Pancreas (tissue), 10 donors: Measurements from ENCODE around the gene HTR1B. TPM values are rescaled to one million over a fixed set of nuclear protein-coding genes. Genes with fewer than 3 reads are reported as not detected.

Experiments used
- ATAC-seq, 4 donors: fragments of 200-7000 bp; cut with Tn5 transposase; one replicate each; pipeline versions ENCODE4 v1.8.0 to v1.9.1; 2020; ENCODE audit warnings: mild to moderate bottlenecking in 4 of 4, moderate library complexity in 4 of 4
- DNase-seq, 6 donors: peaks; one replicate each; pipeline ENCODE4 v3.0.0-alpha.2; 2020
- FAIRE-seq: peaks from 2 replicates; lab custom pipeline; 2012; peaks lifted over from hg19 to GRCh38; lab: Jason Lieb, UNC
- H3K27ac ChIP-seq, 4 donors: fragments of 200-600 bp; sonication (generic); 1 replicate in 3 of 4; 2 replicates in 1 of 4; pipeline versions ENCODE4 v1.5.0 to v1.8.0; 2020
- H3K27me3 ChIP-seq, 4 donors: fragments of 200-600 bp; one replicate each; pipeline ENCODE4 v1.8.0; 2021
- H3K36me3 ChIP-seq, 3 donors: fragments of 200-600 bp; sonication (generic) in 1 of 3; one replicate each; pipeline versions ENCODE4 v1.5.0 to v1.8.0; 2020 to 2021
- H3K4me1 ChIP-seq, 3 donors: fragments of 200-600 bp; one replicate each; pipeline ENCODE4 v1.8.0; 2021
- H3K4me3 ChIP-seq, 4 donors: fragments of 200-600 bp; sonication (generic) in 2 of 4; one replicate each; pipeline versions ENCODE4 v1.5.0 to v1.8.0; 2020 to 2021
- H3K9me3 ChIP-seq, 4 donors: fragments of 200-600 bp; one replicate each; pipeline ENCODE4 v1.8.0; 2021
- CTCF ChIP-seq, 4 donors: fragments of 200-600 bp; sonication (generic) in 3 of 4; IDR thresholded peaks; one replicate each; pipeline versions ENCODE4 v1.5.0 to v1.8.0; 2021; ENCODE audit warnings: antibody characterized with exemption in 4 of 4
- WGBS, 2 donors: extraction: QIAGEN DNeasy Blood & Tissue Kit; methylation state at CpG; one replicate each; pipeline ENCODE4 v1.1.7; 2013; 5-methylcytosine and 5-hydroxymethylcytosine counted together
- intact Hi-C, 3 donors: fragments of 100-400 bp; cut with DNase I; formaldehyde crosslinking; loops; one replicate each; pipeline versions ENCODE4 v1.11.1 to v1.14.2; 2022
- polyA plus RNA-seq, 2 donors: library from polyadenylated mRNA; stranded (reverse); fragments of 200-250 nt; gene quantifications; one replicate each; pipeline ENCODE4 v1.2.3, GENCODE V29; 2013
- total RNA-seq, 6 donors: library from RNA; stranded (reverse); fragmentation: NEBNext Ultra II Directional in 4 of 6; extraction: Animal tissue kit (Norgen Biotek cat#: 25700) in 4 of 6; gene quantifications; one replicate each; pipeline versions ENCODE4 v1.2.1 to v1.2.4, GENCODE V29; 2021 to 2023
- donor health status: healthy with polysubstance abuse.
- donor health status: DM: no; HTN: no; CAD: no; lungs with moderate emphysema.
- donor health status: DM: no; HTN: no; CAD: no.
- donor health status: control.
- donor health status: control.
- donor health status: Bipolar disorder and iron deficiency.
- donor health status: DM: yes; HTN: yes; CAD: no.
- donor health status: DM: no; HTN: no; CAD: no.
- donor health status: DM: no; HTN: no; CAD: no.
- donor health status: DM: yes; HTN: yes; CAD: no.

The HTR1B gene
- total and polyA plus RNA-seq, 8 donors = 0.05 to 0.16 (median 0.10) TPM; not detected in 4

- intact Hi-C loops = no loop called here
- Histone ChIP-seq H3K4me1 (no peaks in the 10 kb centered on the region), H3K27me3 (no peaks in the 10 kb centered on the region), H3K9me3 (no peaks in the 10 kb centered on the region), H3K27ac (no peak overlapping the region), H3K36me3 (no peaks in the 10 kb centered on the region), H3K4me3 (no peak overlapping the region)
- no peak for TF ChIP-seq CTCF (IDR thresholded peaks at IDR 0.05)
- DNase-seq = no peak
- 51 to 97% methylated on average over 1 of the region's 1 CpG for WGBS, 2 donors
- no peak for ATAC-seq
- no peak for FAIRE-seq
Observed at GRCh38 chr6:77425216-77425615, 38.1 kb downstream of the HTR1B start.

- no peak for TF ChIP-seq CTCF (IDR thresholded peaks at IDR 0.05)
- Histone ChIP-seq H3K9me3 (no peaks in the 10 kb centered on the region), H3K4me3 (no peak overlapping the region), H3K27ac (no peak overlapping the region), H3K36me3 (no peaks in the 10 kb centered on the region), H3K27me3 (no peaks in the 10 kb centered on the region), H3K4me1 (no peaks in the 10 kb centered on the region)
- DNase-seq (no peak), FAIRE-seq (no peak), ATAC-seq (no peak)
- 77 to 85% methylated on average over 2 of the region's 2 CpGs for WGBS, 2 donors
- intact Hi-C loops = no loop called here
Observed at GRCh38 chr6:77424761-77425160, 38.5 kb downstream of the HTR1B start.

- ATAC-seq (no peak), FAIRE-seq (no peak), DNase-seq (no peak)
- intact Hi-C loops = no loop called here
- H3K4me1 ChIP-seq = no peaks in the 10 kb centered on the region
- no peak overlapping the region for H3K4me3 ChIP-seq
- no peak overlapping the region for H3K27ac ChIP-seq
- WGBS, 2 donors = 90 to 92% methylated on average over 2 of the region's 2 CpGs
- H3K9me3 ChIP-seq = no peaks in the 10 kb centered on the region
- H3K27me3 ChIP-seq = no peaks in the 10 kb centered on the region
- no peak for TF ChIP-seq CTCF (IDR thresholded peaks at IDR 0.05)
- no peaks in the 10 kb centered on the region for H3K36me3 ChIP-seq
Observed at GRCh38 chr6:77416839-77417238, 46.5 kb downstream of the HTR1B start.

- Histone ChIP-seq H3K27ac (no peak overlapping the region), H3K4me1 (no peaks in the 10 kb centered on the region), H3K27me3 (no peaks in the 10 kb centered on the region), H3K9me3 (no peaks in the 10 kb centered on the region), H3K36me3 (no peaks in the 10 kb centered on the region), H3K4me3 (no peak overlapping the region)
- TF ChIP-seq CTCF (IDR thresholded peaks at IDR 0.05) = no peak
- no peak for FAIRE-seq
- 44 to 53% methylated on average over 2 of the region's 2 CpGs for WGBS, 2 donors
- ATAC-seq = no peak
- intact Hi-C loops = no loop called here
- no peak for DNase-seq
Observed at GRCh38 chr6:77415706-77416105, 47.6 kb downstream of the HTR1B start.

Other genes starting within 250 kb of the HTR1B start
- 1 to 10 TPM in 4 of 6 donors, under 1 TPM in 2; 0.58 to 1.9 (median 1.3) TPM for gene MEI4, start 189.5 kb upstream of the HTR1B start, total RNA-seq
- under 1 TPM; 0.30 to 0.94 TPM for gene MEI4, start 189.5 kb upstream of the HTR1B start, polyA plus RNA-seq